Colonic mucosa (tissue), 4 donors: Measurements from ENCODE around the gene RPSA. TPM values are rescaled to one million over a fixed set of nuclear protein-coding genes. Genes with fewer than 3 reads are reported as not detected.

Experiments
- DNase-seq: peaks from one replicate; pipeline ENCODE4 v3.0.0-alpha.2; 2020
- H3K27ac ChIP-seq: fragments of 200-600 bp; one replicate; pipeline ENCODE4 v1.8.0; 2021
- H3K27me3 ChIP-seq: fragments of 200-600 bp; one replicate; pipeline ENCODE4 v1.8.0; 2021
- H3K36me3 ChIP-seq: fragments of 200-600 bp; one replicate; pipeline ENCODE4 v1.8.0; 2021
- H3K4me1 ChIP-seq: fragments of 200-600 bp; one replicate; pipeline ENCODE4 v1.8.0; 2021; ENCODE audit warnings: mild to moderate bottlenecking
- H3K4me3 ChIP-seq: fragments of 200-600 bp; one replicate; pipeline ENCODE4 v1.8.0; 2021
- H3K9ac ChIP-seq, 2 donors: one replicate each; pipeline ENCODE4 v1.7.0; 2013; ENCODE audit warnings: control low read depth in 2 of 2, low read depth in 2 of 2, low read length in 2 of 2
- H3K9me3 ChIP-seq: fragments of 200-600 bp; one replicate; pipeline ENCODE4 v1.8.0; 2021
- CTCF ChIP-seq: fragments of 200-600 bp; IDR thresholded peaks from one replicate; pipeline ENCODE4 v1.8.0; 2022; ENCODE audit warnings: antibody characterized with exemption, mild to moderate bottlenecking
- intact Hi-C: fragments of 100-400 bp; cut with DNase I; formaldehyde crosslinking; loops from one replicate; pipeline ENCODE4 v1.14.1; 2022
- total RNA-seq, 2 donors: library from RNA; stranded (reverse); fragmentation: NEBNext Ultra II Directional in 1 of 2; extraction: Animal tissue kit (Norgen Biotek cat#: 25700) in 1 of 2; gene quantifications; one replicate each; pipeline ENCODE4 v1.2.1, GENCODE V29; 2021
- donor health status: healthy.
- donor health status: DM: no; HTN: no; CAD: no.
- donor health status: DM: no; HTN: no; CAD: no.

Gene RPSA
- total RNA-seq, 2 donors from 2014 or later = 896 to 1,381 TPM

GRCh38 chr3:39386318-39386717 lies 20.2 kb upstream of the RPSA start:
- Histone ChIP-seq H3K4me1 (peaks cover 16% of the 10 kb centered on the region), H3K9ac (no peak overlapping the region), H3K36me3 (no peaks in the 10 kb centered on the region), H3K27me3 (no peaks in the 10 kb centered on the region), H3K9me3 (no peaks in the 10 kb centered on the region), H3K27ac (no peak overlapping the region), H3K4me3 (no peak overlapping the region)
- intact Hi-C loops = loop anchor here (10.0 kb wide), 1 partner anchor 262 kb away; no protein-coding TSS in a partner anchor
- no peak for DNase-seq
- TF ChIP-seq CTCF = no peak

- H3K27ac ChIP-seq = no peak overlapping the region
- H3K4me1 ChIP-seq = peaks cover 16% of the 10 kb centered on the region
- no peak overlapping the region for H3K4me3 ChIP-seq
- H3K9me3 ChIP-seq = no peaks in the 10 kb centered on the region
- H3K36me3 ChIP-seq = no peaks in the 10 kb centered on the region
- no peak overlapping the region for H3K9ac ChIP-seq
- no peak for TF ChIP-seq CTCF
- H3K27me3 ChIP-seq = no peaks in the 10 kb centered on the region
- intact Hi-C loops = loop anchor here (10.0 kb wide), 1 partner anchor 263 kb away; no protein-coding TSS in a partner anchor
- DNase-seq = no peak
These were observed 19.0 kb upstream of the RPSA start for GRCh38 chr3:39387411-39387975.

GRCh38 chr3:39388153-39388552 lies 18.4 kb upstream of the RPSA start:
- Histone ChIP-seq H3K4me1 (peaks cover 16% of the 10 kb centered on the region), H3K9ac (no peak overlapping the region), H3K4me3 (no peak overlapping the region), H3K27me3 (no peaks in the 10 kb centered on the region), H3K9me3 (no peaks in the 10 kb centered on the region), H3K27ac (no peak overlapping the region), H3K36me3 (no peaks in the 10 kb centered on the region)
- intact Hi-C loops = loop anchor here (10.0 kb wide), 1 partner anchor 263 kb away; no protein-coding TSS in a partner anchor
- no peak for TF ChIP-seq CTCF
- no peak for DNase-seq

- no peak for TF ChIP-seq CTCF
- Histone ChIP-seq H3K4me3 (no peak overlapping the region), H3K4me1 (peaks cover 16% of the 10 kb centered on the region), H3K9ac (no peak overlapping the region), H3K27ac (no peak overlapping the region), H3K27me3 (no peaks in the 10 kb centered on the region), H3K36me3 (no peaks in the 10 kb centered on the region), H3K9me3 (no peaks in the 10 kb centered on the region)
- DNase-seq = no peak
- intact Hi-C loops = loop anchor here (10.0 kb wide), 1 partner anchor 264 kb away; no protein-coding TSS in a partner anchor
These were observed 17.7 kb upstream of the RPSA start for GRCh38 chr3:39388741-39389248.

- Histone ChIP-seq H3K4me1 (peaks cover 15% of the 10 kb centered on the region), H3K9ac (no peak overlapping the region), H3K4me3 (no peak overlapping the region), H3K27me3 (no peaks in the 10 kb centered on the region), H3K36me3 (no peaks in the 10 kb centered on the region), H3K9me3 (no peaks in the 10 kb centered on the region), H3K27ac (no peak overlapping the region)
- intact Hi-C loops = no loop called here
- TF ChIP-seq CTCF = no peak
- DNase-seq = no peak
These were observed 16.3 kb upstream of the RPSA start for GRCh38 chr3:39390181-39390580.
